ENCODE data around the gene DMC1. TPM values are rescaled to one million over a fixed set of nuclear protein-coding genes. Genes with fewer than 3 reads are reported as not detected.
A peak's percentile ranks its signal among the peaks of the same experiment; 100 is the strongest.

Gene DMC1
- total and polyA plus RNA-seq, 10 of the 15 experiments (the other 5 are each of a cell fraction or from before 2014, with no cell fraction given) = 1.0 to 21.0 (median 4.5) TPM

GRCh38 chr22:38554281-38554680 lies 15.7 kb downstream of the DMC1 start:
- Histone ChIP-seq H3K4me3 (no peak overlapping the region), H3K4me1 (ENCODE audit: control insufficient read depth, insufficient read depth, low read length) (no peaks in the 10 kb centered on the region), H3K79me2 (ENCODE audit: control insufficient read depth, insufficient read depth, low read length) (no peaks in the 10 kb centered on the region), H3K9ac (ENCODE audit: control insufficient read depth, insufficient read depth, low read length) (no peak overlapping the region), H2AFZ (ENCODE audit: control insufficient read depth, low read depth, low read length) (no peak overlapping the region), H3K4me2 (ENCODE audit: control insufficient read depth, insufficient read depth) (no peak overlapping the region), H3K27me3 (replicated peaks in 1 of 2; ENCODE audit: control insufficient read depth in 2 of 2, insufficient read depth in 2 of 2, low read length in 1 of 2) (no peaks in the 10 kb centered on the region), H3K9me3 (replicated peaks; ENCODE audit: control insufficient read depth, insufficient read depth, low read length) (no peaks in the 10 kb centered on the region), H3K36me3 (ENCODE audit: control insufficient read depth in 2 of 2, insufficient read depth in 2 of 2, low read length in 1 of 2) (no peaks in the 10 kb centered on the region), H3K27ac (ENCODE audit: control insufficient read depth, insufficient read depth) (no peak overlapping the region), H4K20me1 (ENCODE audit: control insufficient read depth, insufficient read depth) (no peaks in the 10 kb centered on the region)
- RAD21 ChIA-PET (ENCODE audit: unreplicated experiment) = no interaction called here
- DNase-seq (ENCODE audit: low read depth, low spot score) (no peak), ATAC-seq (no peak), FAIRE-seq (no peak)
- no peak for TF ChIP-seq ZZZ3 (IDR thresholded peaks at IDR 0.05; ENCODE audit: control insufficient read depth, insufficient read length, low read depth)
- TF ChIP-seq, protein P1, sequence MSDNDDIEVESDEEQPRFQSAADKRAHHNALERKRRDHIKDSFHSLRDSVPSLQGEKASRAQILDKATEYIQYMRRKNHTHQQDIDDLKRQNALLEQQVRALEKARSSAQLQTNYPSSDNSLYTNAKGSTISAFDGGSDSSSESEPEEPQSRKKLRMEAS (IDR thresholded peaks at IDR 0.05; ENCODE audit: low read depth, low read length) = no peak
- TF ChIP-seq RELA (IDR thresholded peaks at IDR 0.05; ENCODE audit: borderline replicate concordance, partially characterized antibody) = no peak
- TF ChIP-seq TAF1 (IDR thresholded peaks at IDR 0.05; ENCODE audit: borderline replicate concordance, low read depth, low read length) = no peak
- TF ChIP-seq NFYA (IDR thresholded peaks at IDR 0.05; ENCODE audit: borderline replicate concordance, low read depth, low read length) = no peak
- TF ChIP-seq HDAC6 (IDR thresholded peaks at IDR 0.05; ENCODE audit: unreplicated experiment) = no peak
- intact Hi-C loops (cut with micrococcal nuclease; ENCODE audit: unreplicated experiment) = no loop called here
- CTCF ChIA-PET = interaction anchor here (1.3 kb wide), 2 partner anchors 14 to 501 kb away, joined by 4 read pairs; no protein-coding TSS in a partner anchor
- SMC1A ChIA-PET (ENCODE audit: uncharacterized antibody, unreplicated experiment) = no interaction called here
- 67% methylated on average over 3 of the region's 3 CpGs for WGBS (ENCODE audit: insufficient coverage, insufficient replicate concordance, low lambda C conversion rate, missing lambda C conversion rate)
- BruUV-seq (replicated peaks) = no TSS peak
- in situ Hi-C loops (cut with MboI) = no loop called here
- POLR2A ChIA-PET = interaction anchor here (0.6 to 0.7 kb wide), 2 partner anchors 87 to 345 kb away, joined by 3 to 8 read pairs; no protein-coding TSS in a partner anchor

DNA sequence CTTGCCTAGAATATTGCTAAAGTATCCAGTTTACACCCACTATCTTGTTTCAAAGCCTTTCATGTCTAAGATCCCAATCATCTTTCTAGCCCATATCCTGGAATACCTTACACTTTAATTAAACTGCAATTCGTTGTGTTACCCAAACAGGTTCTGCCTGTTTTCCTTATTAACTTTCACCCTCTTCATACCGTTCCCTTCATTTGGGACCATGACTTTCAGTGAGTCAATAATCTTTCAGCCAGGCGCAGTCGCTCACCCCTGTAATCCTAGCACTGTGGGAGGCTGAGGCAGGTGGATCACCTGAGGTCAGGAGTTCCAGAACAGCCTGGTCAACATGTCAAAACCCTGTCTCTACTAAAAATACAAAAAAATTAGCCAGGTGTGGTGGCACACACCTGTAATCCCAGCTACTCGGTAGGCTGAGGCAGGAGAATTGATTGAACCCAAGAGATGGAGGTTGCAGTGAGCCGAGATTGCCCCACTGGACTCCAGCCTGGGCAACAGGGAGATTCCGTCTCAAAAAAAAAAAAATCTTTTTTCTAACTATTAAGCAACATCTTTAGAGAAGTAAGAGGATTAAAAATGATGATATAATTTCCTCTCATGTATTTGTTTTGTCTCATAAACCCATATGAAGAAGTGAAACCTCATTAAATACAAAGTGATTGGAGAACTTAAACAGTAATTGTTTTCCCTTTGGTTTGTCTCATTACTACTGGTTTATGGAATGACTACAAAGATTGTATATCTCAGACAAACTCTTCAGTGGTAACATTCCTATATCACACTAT lies 20.7 kb downstream of the DMC1 start:
- no TSS peak for BruUV-seq (replicated peaks)
- peak; percentile 82 for ATAC-seq
- in situ Hi-C loops (cut with MboI) = no loop called here
- TF ChIP-seq SMC3 (IDR thresholded peaks at IDR 0.05; ENCODE audit: borderline replicate concordance, low read length) = no peak
- no peak for TF ChIP-seq POLR2A (IDR thresholded peaks at IDR 0.05; ENCODE audit: low read depth, low read length)
- TF ChIP-seq CBX5 (IDR thresholded peaks at IDR 0.05; ENCODE audit: low read depth) = no peak
- TF ChIP-seq BACH1 (IDR thresholded peaks at IDR 0.05; ENCODE audit: borderline replicate concordance) = no peak; the same call in 1 of the 2 replicates
- peak; percentile 35; the same call in 1 of the 2 replicates for TF ChIP-seq JUNB (IDR thresholded peaks at IDR 0.05)
- TF ChIP-seq NR2C2 (IDR thresholded peaks at IDR 0.05; ENCODE audit: borderline replicate concordance, control insufficient read depth, insufficient read length, low read depth) = no peak
- TF ChIP-seq ETV6 (conservative IDR thresholded peaks at IDR 0.05 in 1 of 2, IDR thresholded peaks at IDR 0.05 in 1 of 2; ENCODE audit: borderline replicate concordance in 1 of 2, low read depth in 1 of 2) = no peak
- no peak for TF ChIP-seq HDGF (IDR thresholded peaks at IDR 0.05)
- no peak for TF ChIP-seq SUPT20H (IDR thresholded peaks at IDR 0.05; ENCODE audit: borderline replicate concordance, control insufficient read depth, low read depth, low read length)
- no peak for TF ChIP-seq YY1 (IDR thresholded peaks at IDR 0.05; ENCODE audit: low read depth, low read length)
- TF ChIP-seq CHD2 (IDR thresholded peaks at IDR 0.05; ENCODE audit: borderline replicate concordance, low read depth, low read length) = no peak
- no peak for TF ChIP-seq HDAC2 (IDR thresholded peaks at IDR 0.05)
- TF ChIP-seq NR2F1 (conservative IDR thresholded peaks at IDR 0.05) = no peak
- no peak for TF ChIP-seq KAT2A (conservative IDR thresholded peaks at IDR 0.05; ENCODE audit: control insufficient read depth, low read depth, low read length)

More for the DNA sequence above, 20.7 kb downstream of the DMC1 start:
- no peaks in the 10 kb centered on the region for H3K36me3 ChIP-seq (ENCODE audit: control insufficient read depth in 2 of 2, insufficient read depth in 2 of 2, low read length in 1 of 2)
- no peak for FAIRE-seq
- H3K9ac ChIP-seq (ENCODE audit: control insufficient read depth, insufficient read depth, low read length) = no peak overlapping the region
- ChIA-PET CTCF (interaction anchor here (1.0 kb wide), 1 partner anchor 732 kb away, joined by 3 read pairs; no protein-coding TSS in a partner anchor), RAD21 (ENCODE audit: unreplicated experiment) (no interaction called here), POLR2A (no interaction called here), SMC1A (ENCODE audit: uncharacterized antibody, unreplicated experiment) (no interaction called here)
- no peaks in the 10 kb centered on the region for H3K4me1 ChIP-seq (ENCODE audit: control insufficient read depth, insufficient read depth, low read length)
- H3K27me3 ChIP-seq (replicated peaks in 1 of 2; ENCODE audit: control insufficient read depth in 2 of 2, insufficient read depth in 2 of 2, low read length in 1 of 2) = no peaks in the 10 kb centered on the region
- no peaks in the 10 kb centered on the region; the same call in 2 of the 3 replicates for H3K9me3 ChIP-seq (replicated peaks; ENCODE audit: control insufficient read depth, insufficient read depth, low read length)
- intact Hi-C loops (cut with micrococcal nuclease; ENCODE audit: unreplicated experiment) = no loop called here
- 78% methylated on average over 7 of the region's 7 CpGs for WGBS (ENCODE audit: insufficient coverage, insufficient replicate concordance, low lambda C conversion rate, missing lambda C conversion rate)
- no peak overlapping the region for H3K4me3 ChIP-seq
- no peak overlapping the region for H2AFZ ChIP-seq (ENCODE audit: control insufficient read depth, low read depth, low read length)
- no peaks in the 10 kb centered on the region for H3K79me2 ChIP-seq (ENCODE audit: control insufficient read depth, insufficient read depth, low read length)
- no peaks in the 10 kb centered on the region for H4K20me1 ChIP-seq (ENCODE audit: control insufficient read depth, insufficient read depth)
- no peak overlapping the region for H3K4me2 ChIP-seq (ENCODE audit: control insufficient read depth, insufficient read depth)
- no peak overlapping the region for H3K27ac ChIP-seq (ENCODE audit: control insufficient read depth, insufficient read depth)
- DNase-seq (ENCODE audit: low read depth, low spot score) = no peak

Data from GM12878 (cell line).